HEK293 (cell line): Measurements from ENCODE around the gene MICAL3.

Experiments used
- CTCF ChIP-seq: fragments of 450-650 bp; formaldehyde crosslinking; IDR thresholded peaks from 2 replicates; pipeline ENCODE4 v1.5.1; 2016; ENCODE audit warnings: missing biosample characterization, missing genetic modification characterization
- GLIS1 ChIP-seq: fragments of 450-650 bp; formaldehyde crosslinking; IDR thresholded peaks from 2 replicates; pipeline ENCODE4 v1.5.1; 2016; ENCODE audit warnings: missing biosample characterization, missing genetic modification characterization
- ZBTB11 ChIP-seq: fragments of 450-650 bp; formaldehyde crosslinking; conservative IDR thresholded peaks from 2 replicates; pipeline ENCODE4 v1.5.1; 2016; ENCODE audit warnings: low read depth, missing biosample characterization, missing genetic modification characterization
- ZNF174 ChIP-seq: fragments of 450-650 bp; formaldehyde crosslinking; IDR thresholded peaks from 2 replicates; pipeline ENCODE4 v1.5.0; 2017; ENCODE audit warnings: missing biosample characterization, mild to moderate bottlenecking, missing genetic modification characterization
- ZNF558 ChIP-seq: fragments of 450-650 bp; formaldehyde crosslinking; IDR thresholded peaks from 2 replicates; pipeline ENCODE4 v1.5.1; 2016; ENCODE audit warnings: missing biosample characterization, missing genetic modification characterization

- TF ChIP-seq CTCF (tag by site-specific recombination) = no peak
- no peak for TF ChIP-seq ZNF558 (tag by site-specific recombination)
- TF ChIP-seq ZBTB11 (tag by site-specific recombination) = no peak
- TF ChIP-seq GLIS1 (tag by site-specific recombination) = no peak
- TF ChIP-seq ZNF174 (tag by site-specific recombination) = no peak
These were observed 134.1 kb downstream of the MICAL3 start for GRCh38 chr22:17890245-17890671.
